Astrocyte of the cerebellum (primary cell): ENCODE results near the gene SETBP1.

Source experiments
- DNase-seq: peaks from one replicate; pipeline ENCODE4 v3.0.0-alpha.2; 2011; ENCODE audit warnings: low read depth
- H3K4me3 ChIP-seq: 2 replicates; pipeline ENCODE4 v1.5.1; 2011; ENCODE audit warnings: mild to moderate bottlenecking, low read depth, low read length, moderate library complexity
- CTCF ChIP-seq: IDR thresholded peaks from 2 replicates; pipeline ENCODE4 v1.5.1; 2012; ENCODE audit warnings: low read length, low read depth, moderate library complexity, mild to moderate bottlenecking; ENCODE audit errors: missing control alignments
- in situ Hi-C: cut with HindIII; loops from 2 replicates; pipeline ENCODE4 v1.10.0; 2017; ENCODE audit warnings: low sequenced_read_pairs

Gene SETBP1

GRCh38 chr18:45102863-45103262, 422.2 kb downstream of the SETBP1 start:
- no peak for TF ChIP-seq CTCF
- in situ Hi-C loops: no loop called here
- H3K4me3 ChIP-seq: no peak overlapping the region
- DNase-seq: no peak

DNA sequence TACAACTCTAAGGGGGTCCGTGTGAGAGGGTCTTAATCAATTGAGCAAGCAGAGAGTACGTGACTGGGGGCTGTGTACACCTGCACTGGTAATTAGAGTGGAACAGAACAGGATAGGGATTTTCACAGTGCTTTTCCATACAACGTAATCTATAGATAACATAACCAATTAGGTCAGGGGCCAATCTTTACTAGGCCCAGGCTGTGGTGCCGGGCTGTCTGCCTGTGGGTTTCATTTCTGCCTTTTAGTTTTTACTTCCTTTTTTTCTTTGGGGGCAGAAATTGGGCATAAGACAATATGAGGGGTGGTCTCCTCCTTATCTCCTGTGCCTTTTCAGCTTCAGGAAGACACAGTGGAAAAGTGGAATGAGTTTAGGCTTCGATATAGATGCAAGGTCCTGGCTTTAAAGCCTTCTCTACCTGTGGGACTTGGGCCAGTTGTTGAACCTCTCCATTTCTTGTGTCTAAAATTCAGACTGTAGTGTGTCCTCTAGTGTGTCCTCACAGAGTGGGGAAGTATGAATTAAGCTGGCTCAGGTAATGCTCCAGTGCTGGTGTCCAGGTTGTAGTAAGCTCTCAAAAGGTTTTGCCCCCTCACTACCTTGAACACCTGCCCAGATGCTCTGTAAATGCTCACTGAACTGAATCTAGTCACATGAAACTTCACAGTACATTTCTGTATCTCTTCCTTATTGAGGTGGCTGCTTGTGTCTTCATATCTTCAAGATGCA, 422.8 kb downstream of the SETBP1 start:
- in situ Hi-C loops: no loop called here
- TF ChIP-seq CTCF: no peak
- no peak for DNase-seq
- H3K4me3 ChIP-seq: no peak overlapping the region

DNA sequence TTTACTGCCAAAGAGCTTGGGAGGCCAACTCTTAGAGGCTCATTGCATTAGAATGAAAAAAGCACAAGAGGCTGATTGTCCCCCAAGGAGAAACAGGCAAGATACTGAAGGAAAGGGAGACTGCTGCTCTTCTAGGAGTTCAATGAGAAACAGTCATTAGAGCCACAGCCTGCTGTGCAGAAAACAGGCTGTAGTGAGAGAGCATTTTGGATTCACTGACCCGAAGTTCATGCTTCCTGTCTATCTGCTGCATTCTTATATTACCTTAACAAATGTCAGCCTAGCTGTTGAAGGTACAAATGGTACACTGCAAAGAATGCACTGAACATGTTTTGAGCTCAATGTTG, 423.3 kb downstream of the SETBP1 start:
- no peak overlapping the region for H3K4me3 ChIP-seq
- TF ChIP-seq CTCF: no peak
- no peak for DNase-seq
- in situ Hi-C loops: no loop called here

DNA sequence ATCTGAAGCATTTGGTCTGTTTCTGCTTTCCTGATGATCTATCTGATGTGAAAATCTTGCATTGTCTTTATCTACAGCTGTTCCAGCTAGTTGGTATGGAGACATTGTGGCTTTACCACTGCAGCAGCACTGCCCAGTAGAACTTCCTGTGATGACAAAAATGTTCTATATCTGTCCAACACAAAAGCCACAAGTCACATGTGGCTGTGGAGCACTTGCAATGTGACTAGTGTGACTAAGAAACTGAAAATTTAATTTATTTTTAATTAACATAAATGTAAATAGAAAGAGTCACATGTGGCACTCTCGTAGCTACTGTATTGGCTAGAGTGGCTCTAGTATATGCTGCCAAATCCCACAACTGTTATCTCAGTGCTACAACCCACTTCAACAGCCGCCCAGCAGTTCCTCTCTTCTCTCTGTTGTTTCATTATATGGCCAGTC, 425.7 kb downstream of the SETBP1 start:
- TF ChIP-seq CTCF: no peak
- DNase-seq: no peak
- no peak overlapping the region for H3K4me3 ChIP-seq
- in situ Hi-C loops: no loop called here

DNA sequence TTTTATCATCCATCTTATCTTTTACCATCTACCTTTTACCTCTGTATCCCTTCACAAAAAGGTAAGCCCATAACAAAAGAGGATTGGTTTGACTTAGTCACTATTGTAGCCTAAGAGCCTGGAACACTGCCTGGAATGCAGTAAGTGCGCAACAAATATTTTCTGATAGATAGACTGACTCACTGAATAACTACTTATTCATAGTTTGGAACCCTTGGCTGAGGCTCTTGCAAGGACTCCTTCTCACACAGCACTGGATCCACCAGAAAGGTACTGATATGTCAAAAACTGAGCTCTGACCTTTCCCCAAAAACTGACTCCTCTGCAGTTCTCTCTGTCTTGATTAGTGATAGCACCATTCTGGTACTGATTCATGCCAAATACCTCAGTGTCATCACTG, 426.7 kb downstream of the SETBP1 start:
- DNase-seq: no peak
- H3K4me3 ChIP-seq: no peak overlapping the region
- no peak for TF ChIP-seq CTCF
- in situ Hi-C loops: no loop called here

DNA sequence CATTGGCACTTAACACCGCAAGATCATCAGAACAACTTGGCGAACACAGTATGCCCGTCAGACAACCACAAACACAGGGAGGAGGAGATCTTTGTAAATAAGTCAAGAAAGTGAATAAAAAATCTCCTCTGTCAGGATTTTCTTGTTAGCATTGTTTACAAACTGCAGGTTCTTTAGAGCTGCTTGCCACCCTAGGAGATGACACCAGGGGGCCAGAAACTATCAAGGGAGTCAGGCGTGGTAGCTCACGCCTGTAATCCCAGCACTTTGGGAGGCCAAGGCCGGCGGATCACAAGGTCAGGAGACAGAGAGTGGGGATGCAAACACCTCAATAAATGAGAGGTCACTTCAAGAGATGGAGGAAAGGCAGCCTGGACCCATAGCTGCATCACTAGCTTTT, 428.1 kb downstream of the SETBP1 start:
- no peak for DNase-seq
- in situ Hi-C loops: no loop called here
- no peak overlapping the region for H3K4me3 ChIP-seq
- no peak for TF ChIP-seq CTCF
